Panc1 (cell line): Measurements from ENCODE around the gene TP53BP1. TPM values are rescaled to one million over a fixed set of nuclear protein-coding genes. Genes with fewer than 3 reads are reported as not detected.

Experiments used
- ATAC-seq: fragments of 200-7000 bp; cut with Tn5 transposase; 2 replicates; pipeline ENCODE4 v1.9.1; 2020; ENCODE audit warnings: mild to moderate bottlenecking, moderate library complexity
- BruUV-seq: library from RNA; stranded (reverse); fragments of 400-500 nt; replicated peaks from 2 replicates; lab custom pipeline; 2021; lab: Mats Ljungman, UMichigan
- CTCF ChIA-PET: fragments of 300-600 bp; sonication (Branson Sonifier 250); formaldehyde crosslinking; loops from one replicate; lab custom pipeline; 2022; ENCODE audit warnings: antibody characterized with exemption; lab: Charles Lee
- POLR2A ChIA-PET: fragments of 300-600 bp; sonication (Branson Sonifier 250); formaldehyde crosslinking; loops from one replicate; lab custom pipeline; 2022; ENCODE audit warnings: antibody characterized with exemption; lab: Charles Lee
- DNase-seq: peaks from one replicate; pipeline ENCODE4 v3.0.0-alpha.2; 2010; ENCODE audit warnings: low read depth, low spot score
- H3K27ac ChIP-seq: 2 replicates; pipeline ENCODE4 v1.5.1; 2011; ENCODE audit warnings: mild to moderate bottlenecking, low read length, inconsistent platforms
- H3K27me3 ChIP-seq: fragments of 200-500 bp; sonication (Bioruptor generic); 2 replicates; pipeline ENCODE4 v1.6.0; 2014; ENCODE audit warnings: low read length, inconsistent platforms; ENCODE audit not compliant: control insufficient read depth, insufficient read depth
- H3K36me3 ChIP-seq: fragments of 200-500 bp; sonication (Bioruptor generic); 2 replicates; pipeline ENCODE4 v1.5.1; 2014; ENCODE audit warnings: inconsistent platforms, mild to moderate bottlenecking, low read length, moderate library complexity; ENCODE audit not compliant: control insufficient read depth, insufficient read depth
- H3K4me1 ChIP-seq: 2 replicates; pipeline ENCODE4 v1.5.1; 2011; ENCODE audit warnings: inconsistent platforms, mild to moderate bottlenecking, low read length, moderate library complexity; ENCODE audit not compliant: control insufficient read depth, insufficient read depth
- H3K4me3 ChIP-seq, 2 experiments: 2 replicates each; pipeline ENCODE4 v1.5.1; 2011 to 2012; ENCODE audit warnings: low read depth in 2 of 2, low read length in 2 of 2, mild to moderate bottlenecking in 2 of 2, inconsistent platforms in 1 of 2, moderate library complexity in 1 of 2
- H3K9me3 ChIP-seq: fragments of 200-500 bp; sonication (Bioruptor generic); 2 replicates; pipeline ENCODE4 v1.5.1; 2014; ENCODE audit warnings: low read depth, mild to moderate bottlenecking, inconsistent platforms, low read length, moderate library complexity; ENCODE audit not compliant: control insufficient read depth, insufficient read depth
- CTCF ChIP-seq: fragments of 450-650 bp; IDR thresholded peaks from 2 replicates; pipeline ENCODE4 v1.5.1; 2017; ENCODE audit warnings: mild to moderate bottlenecking
- POLR2AphosphoS5 ChIP-seq: IDR thresholded peaks from 2 replicates; pipeline ENCODE4 v1.6.1; 2012; ENCODE audit warnings: mild to moderate bottlenecking, low read depth, low read length, moderate library complexity
- SIN3A ChIP-seq: IDR thresholded peaks from 2 replicates; pipeline ENCODE4 v1.6.1; 2012; ENCODE audit warnings: low read depth, mild to moderate bottlenecking, low read length, moderate library complexity, borderline replicate concordance; ENCODE audit not compliant: insufficient read depth
- TCF7L2 ChIP-seq: IDR thresholded peaks from 2 replicates; pipeline ENCODE4 v1.6.1; 2011; ENCODE audit warnings: mild to moderate bottlenecking, low read depth, low read length, inconsistent platforms
- in situ Hi-C: cut with HindIII; loops from 2 replicates; pipeline ENCODE4 v1.10.0; 2016; ENCODE audit warnings: low sequenced_read_pairs, low pct_unique_long_range_greater_than_20kb
- intact Hi-C: fragments of 100-400 bp; cut with micrococcal nuclease; formaldehyde crosslinking; loops from one replicate; pipeline ENCODE4 v1.10.0; 2022; ENCODE audit not compliant: unreplicated experiment
- total RNA-seq: library from RNA; stranded (reverse); gene quantifications from one replicate; pipeline ENCODE4 v1.2.1, GENCODE V29; 2021; ENCODE audit not compliant: unreplicated experiment
- TF ChIP-seq, protein P1 (sequence below), 2 experiments: IDR thresholded peaks; 2 replicates each; pipeline ENCODE4 v1.6.1; 2011 to 2012; ENCODE audit warnings: low read depth in 2 of 2, control low read depth in 1 of 2, low read length in 1 of 2, mild to moderate bottlenecking in 1 of 2, moderate library complexity in 1 of 2; ENCODE audit not compliant: insufficient read depth in 1 of 2

TP53BP1 gene
- total RNA-seq, 1 experiment from 2014 or later: 80.3 TPM

GRCh38 chr15:43510200-43511011 is 17.4 kb upstream of the TP53BP1 start:
- ATAC-seq: peak; percentile 99
- POLR2A ChIA-PET: interaction anchor here (0.5 to 2.2 kb wide), 9 partner anchors 9 to 314 kb away, joined by 3 to 18 read pairs (median 5); partner anchors contain the start of gene TP53BP1
- H3K4me3 ChIP-seq: peak overlapping the region; percentile 79 to 85
- no peaks in the 10 kb centered on the region; the same call in 1 of the 2 replicates for H3K27me3 ChIP-seq
- TF ChIP-seq SIN3A: no peak
- peak; percentile 58; the same call in 1 of the 2 replicates for TF ChIP-seq POLR2AphosphoS5
- TF ChIP-seq, protein P1, sequence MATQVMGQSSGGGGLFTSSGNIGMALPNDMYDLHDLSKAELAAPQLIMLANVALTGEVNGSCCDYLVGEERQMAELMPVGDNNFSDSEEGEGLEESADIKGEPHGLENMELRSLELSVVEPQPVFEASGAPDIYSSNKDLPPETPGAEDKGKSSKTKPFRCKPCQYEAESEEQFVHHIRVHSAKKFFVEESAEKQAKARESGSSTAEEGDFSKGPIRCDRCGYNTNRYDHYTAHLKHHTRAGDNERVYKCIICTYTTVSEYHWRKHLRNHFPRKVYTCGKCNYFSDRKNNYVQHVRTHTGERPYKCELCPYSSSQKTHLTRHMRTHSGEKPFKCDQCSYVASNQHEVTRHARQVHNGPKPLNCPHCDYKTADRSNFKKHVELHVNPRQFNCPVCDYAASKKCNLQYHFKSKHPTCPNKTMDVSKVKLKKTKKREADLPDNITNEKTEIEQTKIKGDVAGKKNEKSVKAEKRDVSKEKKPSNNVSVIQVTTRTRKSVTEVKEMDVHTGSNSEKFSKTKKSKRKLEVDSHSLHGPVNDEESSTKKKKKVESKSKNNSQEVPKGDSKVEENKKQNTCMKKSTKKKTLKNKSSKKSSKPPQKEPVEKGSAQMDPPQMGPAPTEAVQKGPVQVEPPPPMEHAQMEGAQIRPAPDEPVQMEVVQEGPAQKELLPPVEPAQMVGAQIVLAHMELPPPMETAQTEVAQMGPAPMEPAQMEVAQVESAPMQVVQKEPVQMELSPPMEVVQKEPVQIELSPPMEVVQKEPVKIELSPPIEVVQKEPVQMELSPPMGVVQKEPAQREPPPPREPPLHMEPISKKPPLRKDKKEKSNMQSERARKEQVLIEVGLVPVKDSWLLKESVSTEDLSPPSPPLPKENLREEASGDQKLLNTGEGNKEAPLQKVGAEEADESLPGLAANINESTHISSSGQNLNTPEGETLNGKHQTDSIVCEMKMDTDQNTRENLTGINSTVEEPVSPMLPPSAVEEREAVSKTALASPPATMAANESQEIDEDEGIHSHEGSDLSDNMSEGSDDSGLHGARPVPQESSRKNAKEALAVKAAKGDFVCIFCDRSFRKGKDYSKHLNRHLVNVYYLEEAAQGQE (IDR thresholded peaks at IDR 0.05; ENCODE audit: insufficient read depth in 1 of 2, low read depth in 2 of 2, low read length in 1 of 2): no peak
- peak; percentile 88 for TF ChIP-seq TCF7L2
- no peak for TF ChIP-seq CTCF
- intact Hi-C loops: no loop called here
- peaks cover 7% of the 10 kb centered on the region; the same call in 1 of the 2 replicates for H3K4me1 ChIP-seq
- DNase-seq: peak; percentile 78
- no peaks in the 10 kb centered on the region for H3K9me3 ChIP-seq
- peak overlapping the region; percentile 93 for H3K27ac ChIP-seq
- no peaks in the 10 kb centered on the region for H3K36me3 ChIP-seq
- BruUV-seq: TSS peak; percentile 93
- in situ Hi-C loops: no loop called here
- CTCF ChIA-PET: interaction anchor here (0.7 to 1.4 kb wide), 3 partner anchors 39 to 620 kb away, joined by 3 to 7 read pairs (median 7); no protein-coding TSS in a partner anchor

GRCh38 chr15:43509660-43510199 is 16.8 kb upstream of the TP53BP1 start:
- in situ Hi-C loops (no loop called here), intact Hi-C loops (no loop called here)
- H3K27me3 ChIP-seq: no peaks in the 10 kb centered on the region; the same call in 1 of the 2 replicates
- TF ChIP-seq CTCF: no peak
- no peak for TF ChIP-seq POLR2AphosphoS5
- no peak for TF ChIP-seq TCF7L2
- TF ChIP-seq SIN3A: no peak
- TF ChIP-seq, protein P1 (IDR thresholded peaks at IDR 0.05; ENCODE audit: insufficient read depth in 1 of 2, low read depth in 2 of 2, low read length in 1 of 2): no peak
- DNase-seq: no peak
- BruUV-seq: no TSS peak
- CTCF ChIA-PET: interaction anchor here (0.9 kb wide), 1 partner anchor 619 kb away, joined by 7 read pairs; no protein-coding TSS in a partner anchor
- no peaks in the 10 kb centered on the region for H3K9me3 ChIP-seq
- H3K27ac ChIP-seq: peak overlapping the region; percentile 93
- ATAC-seq: no peak
- POLR2A ChIA-PET: interaction anchor here (0.5 to 2.2 kb wide), 5 partner anchors 9 to 313 kb away, joined by 4 to 18 read pairs (median 7); partner anchors contain the start of gene TP53BP1
- peak overlapping the region; percentile 79 to 85 for H3K4me3 ChIP-seq
- no peaks in the 10 kb centered on the region for H3K36me3 ChIP-seq
- peaks cover 7% of the 10 kb centered on the region; the same call in 1 of the 2 replicates for H3K4me1 ChIP-seq
